Iris pigment epithelial cell (primary cell): Measurements from ENCODE around the gene HOXA7.

Experiments used
- DNase-seq: peaks from one replicate; pipeline ENCODE4 v3.0.0-alpha.2; 2011; ENCODE audit warnings: low read depth

Gene HOXA7

DNA sequence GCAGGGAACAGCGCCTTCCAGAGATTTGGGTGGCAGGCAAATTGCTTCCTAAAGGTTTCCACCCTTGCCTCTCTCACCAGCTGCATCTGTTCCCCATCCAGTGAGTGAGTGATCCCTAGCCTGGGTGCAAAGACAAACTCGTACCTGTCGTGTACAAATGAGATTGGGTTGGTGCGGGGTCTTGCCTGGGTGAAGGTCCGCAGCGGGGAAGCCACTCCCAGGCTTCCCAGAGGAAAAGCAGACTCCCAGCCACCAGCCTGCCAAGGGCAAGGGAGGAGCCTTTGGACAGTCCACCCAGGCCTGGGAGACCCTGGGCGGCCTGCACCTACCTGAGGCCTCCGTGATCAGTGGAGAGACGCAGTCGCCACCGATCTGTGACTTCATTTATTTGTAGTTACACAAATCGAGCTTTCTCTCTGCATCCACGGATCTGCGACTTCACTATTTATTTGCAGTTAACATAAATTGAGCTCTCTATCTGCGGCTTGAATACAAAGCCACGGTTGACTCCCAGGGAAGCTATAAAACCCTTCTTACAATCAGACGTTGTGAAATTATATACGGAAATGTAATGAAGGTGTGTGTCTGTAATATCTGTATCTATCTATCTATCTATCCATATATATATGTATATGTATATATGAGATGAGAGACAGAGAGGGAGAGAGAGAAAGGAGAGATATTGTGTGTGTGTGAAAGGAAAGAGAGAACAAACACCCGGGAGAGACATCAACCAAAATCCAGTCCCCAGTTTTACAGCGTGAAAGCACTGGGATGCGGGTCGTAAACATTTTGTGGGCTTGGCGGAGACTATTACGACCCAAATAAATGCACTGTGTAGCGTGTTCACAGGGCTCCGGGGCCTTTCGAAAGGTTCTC is 3.0 kb upstream of the HOXA7 start:
- DNase-seq = no peak

DNA sequence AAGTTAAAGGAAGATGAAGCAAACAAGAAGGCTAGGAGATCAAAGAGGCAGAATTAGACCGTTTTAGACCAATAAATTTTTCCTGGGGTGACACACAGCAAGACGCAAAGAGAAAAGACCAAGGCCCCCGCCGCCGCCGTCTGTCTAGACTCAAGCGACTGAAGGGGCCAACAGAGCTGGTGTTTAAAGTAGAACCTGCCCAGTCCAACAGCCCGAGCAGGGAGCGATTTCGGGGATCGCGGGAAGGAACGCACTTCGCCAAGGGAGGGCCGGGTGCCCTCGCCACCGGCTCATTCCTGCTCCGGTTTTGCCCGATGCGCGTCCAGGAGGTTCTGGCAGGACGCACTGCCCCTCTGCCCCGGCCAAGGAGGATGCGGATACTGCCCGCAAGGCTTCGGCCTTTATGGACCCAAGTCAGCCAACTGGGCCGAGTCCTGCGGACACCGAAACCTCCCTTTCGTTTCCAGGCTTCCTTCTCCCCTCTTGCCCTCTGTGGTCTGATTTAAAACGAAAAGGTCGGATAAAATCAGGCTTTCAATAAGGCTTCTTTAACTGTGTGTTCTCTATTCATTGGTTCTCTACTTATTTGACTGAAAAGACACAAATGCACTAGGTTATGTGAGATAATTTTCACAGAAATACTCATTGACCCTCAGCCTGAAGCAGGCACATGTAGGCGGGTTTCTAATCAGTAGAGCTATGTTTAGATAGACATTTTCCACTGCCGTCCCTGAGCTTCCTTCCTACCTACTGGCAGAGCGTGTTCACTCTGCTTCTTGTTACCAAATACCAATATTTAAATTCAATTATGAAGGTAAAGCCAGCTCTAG is 2.2 kb upstream of the HOXA7 start:
- DNase-seq = no peak

GRCh38 chr7:27157702-27158431 is 1.4 kb upstream of the HOXA7 start:
- DNase-seq = no peak

DNA sequence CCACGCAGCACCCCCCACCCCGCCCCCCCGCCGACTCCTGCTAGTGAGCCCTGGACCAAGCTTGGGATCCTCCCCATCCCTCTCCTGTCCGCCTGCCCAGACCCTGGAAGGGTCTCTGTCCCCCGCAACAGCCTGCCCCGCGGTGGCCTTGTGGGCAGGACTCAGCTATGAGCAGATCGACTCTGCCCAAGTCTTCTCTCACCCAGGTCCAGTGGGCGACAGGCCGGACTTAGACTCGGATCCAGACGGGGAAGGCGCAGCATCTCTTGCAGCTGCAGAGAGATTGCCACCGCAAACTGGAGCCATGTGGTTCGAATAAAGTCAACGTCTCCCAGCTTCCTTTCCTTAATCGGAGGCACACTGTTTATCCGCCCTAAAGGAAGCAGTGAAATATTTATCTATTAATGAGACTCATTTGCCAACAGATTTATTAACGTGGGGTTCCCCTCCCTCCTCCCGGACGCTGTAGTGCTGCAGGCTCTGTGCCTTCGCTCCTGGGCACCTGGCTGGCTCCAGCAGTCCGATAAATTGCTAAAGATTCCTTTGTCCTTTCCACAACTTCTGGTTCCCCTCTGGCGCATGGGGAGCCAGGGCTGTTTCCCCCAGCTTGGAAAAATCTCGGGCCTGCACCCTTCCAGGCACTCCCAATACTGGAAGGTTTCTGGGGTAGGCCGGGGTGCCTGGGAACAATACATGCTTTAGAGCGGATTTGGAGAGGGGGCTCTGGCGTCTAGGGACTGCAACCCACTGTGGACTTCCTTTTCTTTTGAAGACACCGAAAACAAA is 634 bp upstream of the HOXA7 start:
- no peak for DNase-seq

GRCh38 chr7:27155816-27156507 is 513 bp downstream of the HOXA7 start:
- no peak for DNase-seq

- no peak for DNase-seq
Measured at GRCh38 chr7:27154901-27155815, 1.3 kb downstream of the HOXA7 start.

DNA sequence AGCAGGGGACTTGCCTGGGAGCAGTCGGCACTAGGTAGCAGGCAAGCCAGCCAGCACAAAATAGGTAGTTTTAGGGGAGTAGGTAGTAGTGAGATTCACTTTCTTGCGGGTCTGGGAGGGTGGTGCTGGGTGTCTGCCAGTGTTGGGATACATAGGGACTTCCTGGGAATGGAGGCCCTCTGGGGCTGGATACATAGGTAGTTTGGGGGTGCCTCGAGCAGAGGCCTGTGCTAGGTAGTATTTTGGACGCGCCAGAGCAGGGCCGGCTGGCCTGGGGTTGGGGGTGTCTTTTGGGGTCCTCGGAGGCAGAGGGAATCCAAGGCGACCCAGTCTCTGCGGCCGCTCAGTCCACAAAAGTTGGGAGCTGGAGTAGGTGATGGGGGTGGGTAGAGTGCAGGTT is 2.1 kb downstream of the HOXA7 start:
- DNase-seq = no peak

DNA sequence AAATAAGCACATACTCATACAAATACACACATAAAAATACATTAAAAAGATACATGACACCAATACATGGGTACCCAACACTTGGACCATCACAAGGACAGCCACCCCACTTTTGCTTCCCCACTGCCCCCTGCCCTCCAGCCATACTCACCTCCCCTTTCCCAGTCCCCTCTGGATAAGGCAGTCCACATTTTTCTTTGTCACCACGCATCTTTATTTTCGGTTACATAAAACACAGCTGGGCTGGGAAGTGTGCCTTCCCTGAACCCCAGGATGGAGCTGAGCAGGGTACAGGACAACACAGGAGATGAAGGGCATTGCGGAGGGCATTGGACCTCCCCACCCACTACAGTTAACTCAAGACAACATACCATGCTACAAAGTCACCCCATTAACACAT is 2.9 kb downstream of the HOXA7 start:
- no peak for DNase-seq

- DNase-seq = no peak
Measured at GRCh38 chr7:27152816-27153442, 3.5 kb downstream of the HOXA7 start.

DNA sequence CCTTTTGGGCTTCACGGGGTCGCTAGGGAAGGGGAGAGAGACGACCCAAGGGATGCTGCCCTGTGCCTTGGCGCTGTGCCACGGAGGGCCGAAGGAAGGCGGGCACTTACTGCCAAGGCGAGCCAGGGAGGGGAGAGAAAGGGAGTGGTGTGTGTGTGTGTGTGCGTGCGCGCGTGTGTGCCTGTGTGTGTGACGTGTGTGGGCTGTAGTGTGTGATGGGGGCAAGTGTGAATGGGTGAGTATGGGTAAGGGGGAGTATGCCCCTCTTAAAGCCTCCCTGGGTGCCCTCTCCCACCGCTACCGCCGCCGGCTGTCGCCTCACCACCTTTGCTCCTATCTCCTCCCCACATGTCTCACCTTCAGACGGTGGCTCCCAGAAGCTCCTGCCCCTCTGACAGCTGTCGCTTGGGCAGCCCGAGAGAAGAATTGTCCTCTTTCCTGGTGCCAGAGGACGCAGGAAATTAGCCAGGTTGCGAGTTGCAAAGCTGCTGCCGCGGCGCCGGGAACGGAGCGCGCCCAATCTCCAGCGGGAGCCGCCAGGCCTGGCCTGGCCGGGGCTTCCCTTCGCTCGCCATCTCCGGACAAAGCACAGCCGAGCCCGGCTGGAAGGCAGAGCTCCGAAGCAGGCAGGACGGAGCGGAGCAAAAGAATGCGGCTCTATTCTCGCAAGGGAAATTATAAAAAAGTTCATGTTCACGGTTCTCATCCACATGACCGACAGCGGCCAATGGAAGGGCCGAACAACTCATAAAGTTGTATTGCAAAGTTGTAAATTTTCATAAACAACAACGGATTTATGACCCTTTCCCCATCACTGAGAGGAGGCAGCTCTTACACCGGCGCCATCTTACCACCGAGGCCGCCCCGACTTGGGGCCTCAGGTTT is 4.3 kb downstream of the HOXA7 start, which contains the start of gene HOXA3:
Gene HOXA3, minus strand, starts transcription at position 653 of the 885 bp plus-strand sequence. CDS start 41,943 bp downstream, outside the sequence.
- DNase-seq = no peak

DNA sequence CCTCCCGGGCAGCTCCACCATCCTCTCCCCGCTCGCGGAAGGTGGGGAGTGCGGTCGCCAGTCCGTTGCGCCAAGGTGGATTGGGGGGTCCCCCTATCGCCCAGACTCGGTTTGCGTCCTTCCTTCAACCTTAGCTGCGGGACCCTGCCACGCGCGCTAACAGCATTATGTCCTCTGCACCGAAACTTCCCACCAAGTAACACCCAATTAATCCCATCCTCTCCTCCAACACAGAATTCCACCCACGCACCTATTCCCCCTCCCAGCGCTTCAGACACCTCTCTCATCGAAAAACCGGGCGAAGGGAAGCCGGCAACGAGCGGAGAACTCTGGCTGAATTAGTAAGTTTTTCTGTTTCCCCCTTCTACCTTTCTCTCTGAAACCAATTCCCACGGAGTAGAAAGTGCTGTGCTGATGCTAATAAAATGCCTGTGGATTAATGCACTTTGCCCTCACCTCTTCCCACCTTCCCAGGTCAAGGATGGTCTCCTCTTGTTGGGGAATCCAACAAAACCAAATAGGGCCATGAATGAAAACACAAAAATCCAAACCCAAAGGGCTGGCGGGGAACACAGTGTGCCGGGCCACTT is 5.0 kb downstream of the HOXA7 start:
- no peak for DNase-seq

- DNase-seq = peak; percentile 47
Measured at GRCh38 chr7:27150568-27151340, 5.7 kb downstream of the HOXA7 start.

GRCh38 chr7:27149842-27150567 is 6.5 kb downstream of the HOXA7 start:
- DNase-seq = no peak

DNA sequence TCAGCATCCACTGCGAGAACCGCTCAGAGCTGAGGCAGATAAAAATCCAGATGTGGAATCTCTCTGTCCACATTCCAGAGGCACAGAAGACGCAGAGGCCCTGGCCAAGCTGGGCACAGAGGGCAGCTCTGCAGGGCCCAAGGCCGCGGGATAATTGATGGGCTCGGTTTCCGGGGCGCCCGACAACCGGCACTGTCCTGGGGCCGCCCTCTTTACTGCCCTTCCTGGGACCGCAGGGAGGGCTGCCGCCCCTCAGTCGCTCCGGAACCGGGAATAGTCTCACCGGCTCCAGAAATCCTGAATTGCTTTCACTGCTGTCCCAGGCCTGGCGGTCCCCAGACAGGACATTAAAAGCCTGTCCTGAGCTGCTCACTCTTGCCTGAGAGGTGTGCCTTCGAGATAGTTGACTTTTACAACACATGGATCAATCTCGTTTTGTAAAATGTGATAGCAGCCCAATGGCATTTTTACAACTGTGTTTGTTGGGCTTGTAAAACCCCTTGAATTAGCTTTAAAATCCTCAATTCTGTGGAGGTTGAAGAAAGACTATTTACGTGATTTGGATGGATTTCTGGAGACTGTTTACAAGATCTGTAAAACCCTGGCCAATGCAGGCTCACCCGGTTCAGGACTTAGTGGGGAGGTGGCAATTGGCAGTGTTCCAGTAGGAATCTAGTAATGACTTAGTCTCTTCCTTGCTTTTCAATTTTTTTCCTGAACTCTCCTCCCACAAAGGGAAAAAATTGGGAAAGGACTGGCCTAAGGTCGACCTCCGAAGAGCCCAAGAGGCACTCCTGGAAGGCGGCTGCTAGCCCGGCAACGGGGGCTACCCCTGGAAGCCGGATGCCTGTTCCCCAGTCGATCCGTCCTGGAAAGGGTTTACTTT is 7.5 kb downstream of the HOXA7 start:
- no peak for DNase-seq

DNA sequence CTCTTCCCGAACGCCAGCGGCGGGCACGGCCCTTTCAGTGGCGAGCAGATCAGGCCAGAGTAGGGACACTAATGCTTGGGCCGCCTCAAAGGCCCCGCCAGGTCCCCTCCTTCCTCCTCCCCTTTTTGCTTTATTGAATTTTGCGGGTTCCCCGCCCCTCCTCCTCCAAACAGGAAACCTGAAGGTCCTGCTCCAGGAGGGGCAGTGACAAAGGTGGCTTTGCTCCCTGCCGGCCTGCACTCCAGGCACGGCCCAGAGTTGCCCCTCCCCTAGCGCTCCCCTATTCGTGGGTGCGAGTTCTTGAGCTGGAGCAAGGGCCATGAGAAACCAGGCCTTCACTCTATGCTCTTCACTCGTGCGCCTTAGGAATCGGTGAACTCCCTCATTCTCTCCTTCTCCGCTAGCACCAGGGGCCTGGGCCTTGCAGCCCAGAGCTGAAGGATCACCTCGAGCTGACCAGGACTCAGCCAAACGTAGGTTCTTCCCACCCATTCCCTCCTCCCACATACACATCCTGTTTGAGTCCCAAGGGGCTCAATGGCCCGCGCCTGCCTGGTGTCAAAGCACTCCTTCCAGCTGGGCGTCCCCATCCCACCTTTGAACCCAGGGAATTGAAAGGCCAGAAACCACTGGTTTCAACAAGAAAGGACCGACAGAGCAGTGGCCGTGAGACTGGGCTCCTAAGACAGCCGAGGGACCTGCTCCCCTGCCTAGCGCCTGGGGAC is 8.3 kb downstream of the HOXA7 start:
- DNase-seq = no peak
